ENCODE data around the gene FLAD1.
"Not testable (repeated sequence)": the region's sequence is repeated elsewhere in the genome, so short reads cannot be mapped to it uniquely, and the experiment has no call there.

FLAD1 gene

GRCh38 chr1:154988058-154988954 lies 5.2 kb downstream of the FLAD1 start:
- in situ Hi-C loops (cut with HindIII; ENCODE audit: low sequenced_read_pairs): no loop called here

GRCh38 chr1:154989195-154989860 lies 6.2 kb downstream of the FLAD1 start:
- in situ Hi-C loops (cut with HindIII; ENCODE audit: low sequenced_read_pairs): no loop called here

GRCh38 chr1:154990276-154990675 lies 7.1 kb downstream of the FLAD1 start:
- in situ Hi-C loops (cut with HindIII; ENCODE audit: low sequenced_read_pairs): no loop called here

GRCh38 chr1:154992721-154993571 lies 9.8 kb downstream of the FLAD1 start:
- in situ Hi-C loops (cut with HindIII; ENCODE audit: low sequenced_read_pairs): no loop called here

GRCh38 chr1:154993572-154994268 lies 10.6 kb downstream of the FLAD1 start, which contains the start of gene LENEP:
Gene LENEP (plus strand): TSS chr1:154993586. CDS start chr1:154993608, 22 bp downstream.
- in situ Hi-C loops (cut with HindIII; ENCODE audit: low sequenced_read_pairs): no loop called here

GRCh38 chr1:154994269-154994587 lies 11.1 kb downstream of the FLAD1 start:
- in situ Hi-C loops (cut with HindIII; ENCODE audit: low sequenced_read_pairs): no loop called here

GRCh38 chr1:154994591-154994990 lies 11.4 kb downstream of the FLAD1 start:
- in situ Hi-C loops (cut with HindIII; ENCODE audit: low sequenced_read_pairs): no loop called here

GRCh38 chr1:154995301-154995983 lies 12.3 kb downstream of the FLAD1 start:
- in situ Hi-C loops (cut with HindIII; ENCODE audit: low sequenced_read_pairs): not testable (repeated sequence)

- in situ Hi-C loops (cut with HindIII; ENCODE audit: low sequenced_read_pairs): no loop called here
These were observed 14.0 kb downstream of the FLAD1 start for GRCh38 chr1:154996966-154997701.

- in situ Hi-C loops (cut with HindIII; ENCODE audit: low sequenced_read_pairs): no loop called here
These were observed 15.1 kb downstream of the FLAD1 start for GRCh38 chr1:154998201-154998780.

GRCh38 chr1:154998818-154999570 lies 15.8 kb downstream of the FLAD1 start:
- in situ Hi-C loops (cut with HindIII; ENCODE audit: low sequenced_read_pairs): no loop called here

- in situ Hi-C loops (cut with HindIII; ENCODE audit: low sequenced_read_pairs): no loop called here
These were observed 16.6 kb downstream of the FLAD1 start for GRCh38 chr1:154999571-155000410.

GRCh38 chr1:155000411-155000725 lies 17.2 kb downstream of the FLAD1 start:
- in situ Hi-C loops (cut with HindIII; ENCODE audit: low sequenced_read_pairs): no loop called here

- in situ Hi-C loops (cut with HindIII; ENCODE audit: low sequenced_read_pairs): no loop called here
These were observed 17.7 kb downstream of the FLAD1 start for GRCh38 chr1:155000726-155001424.

GRCh38 chr1:155001425-155001674 lies 18.2 kb downstream of the FLAD1 start:
- in situ Hi-C loops (cut with HindIII; ENCODE audit: low sequenced_read_pairs): no loop called here

- in situ Hi-C loops (cut with HindIII; ENCODE audit: low sequenced_read_pairs): no loop called here
These were observed 18.7 kb downstream of the FLAD1 start for GRCh38 chr1:155001675-155002463.
